HEK293 (cell line): Measurements from ENCODE around the gene RUFY4.
A peak's percentile ranks its signal among the peaks of the same experiment; 100 is the strongest.

Experiments used
- CTCF ChIA-PET: fragments of 350-600 bp; formaldehyde crosslinking; extraction: SDS; loops from one replicate; lab custom pipeline; 2021; ENCODE audit warnings: antibody characterized with exemption; lab: Yijun Ruan, JAX
- POLR2A ChIA-PET: fragments of 300-600 bp; formaldehyde crosslinking; extraction: SDS; loops from one replicate; lab custom pipeline; 2020; ENCODE audit warnings: antibody characterized with exemption, inconsistent platforms; lab: Yijun Ruan, JAX
- H3K27ac ChIP-seq: fragments of 200-500 bp; sonication (Bioruptor generic); 2 replicates; pipeline ENCODE4 v1.5.1; 2014; ENCODE audit warnings: low read depth, low read length, control low read depth, inconsistent platforms; ENCODE audit errors: extremely low read depth
- H3K36me3 ChIP-seq, 2 experiments: fragments of 200-500 bp in 1 of 2; sonication (Bioruptor generic) in 1 of 2; 1 replicate in 1 of 2; 2 replicates in 1 of 2; pipeline ENCODE4 v1.5.1; 2014 to 2017; ENCODE audit warnings: inconsistent platforms in 2 of 2, low read length in 2 of 2; ENCODE audit not compliant: control insufficient read depth in 2 of 2, insufficient read depth in 1 of 2
- H3K4me1 ChIP-seq: fragments of 200-500 bp; sonication (Bioruptor generic); 2 replicates; pipeline ENCODE4 v1.5.1; 2014; ENCODE audit warnings: mild to moderate bottlenecking, low read length, inconsistent platforms; ENCODE audit not compliant: control insufficient read depth, insufficient read depth
- H3K4me3 ChIP-seq: 2 replicates; pipeline ENCODE4 v1.5.1; 2011; ENCODE audit warnings: low read depth, mild to moderate bottlenecking, control low read depth, low read length, moderate library complexity
- H3K9me3 ChIP-seq: fragments of 200-500 bp; sonication (Bioruptor generic); 2 replicates; pipeline ENCODE4 v1.5.1; 2014; ENCODE audit warnings: low read depth, low read length, inconsistent platforms; ENCODE audit not compliant: control insufficient read depth, insufficient read depth
- EGR2 ChIP-seq: fragments of 450-650 bp; formaldehyde crosslinking; IDR thresholded peaks from 2 replicates; pipeline ENCODE4 v1.5.1; 2016; ENCODE audit warnings: low read depth, missing biosample characterization, missing genetic modification characterization
- HOXD13 ChIP-seq: sonication (generic); formaldehyde crosslinking; IDR thresholded peaks from 2 replicates; pipeline ENCODE4 v1.8.0; 2022; ENCODE audit warnings: missing genetic modification reagents, borderline replicate concordance
- OSR2 ChIP-seq: fragments of 450-650 bp; formaldehyde crosslinking; IDR thresholded peaks from 2 replicates; pipeline ENCODE4 v1.5.1; 2016; ENCODE audit warnings: missing biosample characterization, missing genetic modification characterization
- ZFP69B ChIP-seq: fragments of 450-650 bp; formaldehyde crosslinking; IDR thresholded peaks from 2 replicates; pipeline ENCODE4 v1.5.1; 2016; ENCODE audit warnings: missing biosample characterization, missing genetic modification characterization
- ZNF112 ChIP-seq: fragments of 450-650 bp; formaldehyde crosslinking; IDR thresholded peaks from 2 replicates; pipeline ENCODE4 v1.5.0; 2017; ENCODE audit warnings: missing biosample characterization, missing genetic modification characterization
- ZNF19 ChIP-seq: fragments of 450-650 bp; formaldehyde crosslinking; IDR thresholded peaks from 2 replicates; pipeline ENCODE4; 2016; ENCODE audit warnings: missing biosample characterization, missing genetic modification characterization, low read depth
- ZNF2 ChIP-seq: fragments of 450-650 bp; formaldehyde crosslinking; IDR thresholded peaks from 2 replicates; pipeline ENCODE4 v1.5.1; 2016; ENCODE audit warnings: missing biosample characterization, missing genetic modification characterization
- ZNF202 ChIP-seq: fragments of 450-650 bp; formaldehyde crosslinking; IDR thresholded peaks from 2 replicates; pipeline ENCODE4 v1.5.1; 2016; ENCODE audit warnings: missing biosample characterization, missing genetic modification characterization, borderline replicate concordance
- ZNF274 ChIP-seq, 2 experiments: fragments of 200-500 bp in 1 of 2; fragments of 450-650 bp in 1 of 2; sonication (Bioruptor generic) in 1 of 2; formaldehyde crosslinking in 1 of 2; IDR thresholded peaks; 2 replicates each; pipeline versions ENCODE4 v1.5.1 to v1.6.1; 2014 to 2016; ENCODE audit warnings: borderline replicate concordance in 1 of 2, inconsistent platforms in 1 of 2, low read length in 1 of 2, missing biosample characterization in 1 of 2, missing genetic modification characterization in 1 of 2
- ZNF37A ChIP-seq: fragments of 450-650 bp; IDR thresholded peaks from 2 replicates; pipeline ENCODE4 v1.5.1; 2018; ENCODE audit warnings: missing biosample characterization, missing genetic modification characterization
- ZNF394 ChIP-seq: fragments of 450-650 bp; formaldehyde crosslinking; IDR thresholded peaks from 2 replicates; pipeline ENCODE4 v1.5.1; 2016; ENCODE audit warnings: missing biosample characterization, missing genetic modification characterization, mild to moderate bottlenecking, moderate library complexity, borderline replicate concordance
- ZNF398 ChIP-seq: fragments of 450-650 bp; formaldehyde crosslinking; IDR thresholded peaks from 2 replicates; pipeline ENCODE4 v1.5.1; 2017; ENCODE audit warnings: missing biosample characterization, missing genetic modification characterization
- ZNF488 ChIP-seq: fragments of 450-650 bp; formaldehyde crosslinking; IDR thresholded peaks from 2 replicates; pipeline ENCODE4 v1.5.1; 2016; ENCODE audit warnings: missing biosample characterization, missing genetic modification characterization
- ZNF521 ChIP-seq: fragments of 450-650 bp; formaldehyde crosslinking; IDR thresholded peaks from 2 replicates; pipeline ENCODE4 v1.5.1; 2017; ENCODE audit warnings: missing biosample characterization, mild to moderate bottlenecking, missing genetic modification characterization
- ZNF596 ChIP-seq: fragments of 450-650 bp; IDR thresholded peaks from 2 replicates; pipeline ENCODE4 v1.5.0; 2018; ENCODE audit warnings: missing biosample characterization, mild to moderate bottlenecking, missing genetic modification characterization, moderate library complexity
- ZSCAN16 ChIP-seq: fragments of 450-650 bp; formaldehyde crosslinking; IDR thresholded peaks from 2 replicates; pipeline ENCODE4 v1.5.1; 2016; ENCODE audit warnings: missing biosample characterization, missing genetic modification characterization
- ZSCAN30 ChIP-seq: fragments of 450-650 bp; IDR thresholded peaks from 2 replicates; pipeline ENCODE4 v1.5.1; 2018; ENCODE audit warnings: missing biosample characterization, mild to moderate bottlenecking, missing genetic modification characterization, moderate library complexity
- TF ChIP-seq, protein P1 (sequence below): fragments of 450-650 bp; formaldehyde crosslinking; IDR thresholded peaks from 2 replicates; pipeline ENCODE4 v1.5.1; 2017; ENCODE audit warnings: missing biosample characterization, missing genetic modification characterization
- TF ChIP-seq, protein P2 (sequence below): fragments of 450-650 bp; formaldehyde crosslinking; IDR thresholded peaks from 2 replicates; pipeline ENCODE4 v1.5.1; 2016; ENCODE audit warnings: missing biosample characterization, missing genetic modification characterization
- TF ChIP-seq, protein P3 (sequence below): fragments of 450-650 bp; formaldehyde crosslinking; IDR thresholded peaks from 2 replicates; pipeline ENCODE4 v1.5.1; 2016; ENCODE audit warnings: missing biosample characterization, missing genetic modification characterization

RUFY4 gene

GRCh38 chr2:218030409-218031195 lies 38.5 kb upstream of the RUFY4 start:
- ChIA-PET POLR2A (no interaction called here), CTCF (interaction anchor here (2.8 kb wide), 1 partner anchor 245 kb away, joined by 16 read pairs; no protein-coding TSS in a partner anchor)
- H3K9me3 ChIP-seq: no peaks in the 10 kb centered on the region

DNA sequence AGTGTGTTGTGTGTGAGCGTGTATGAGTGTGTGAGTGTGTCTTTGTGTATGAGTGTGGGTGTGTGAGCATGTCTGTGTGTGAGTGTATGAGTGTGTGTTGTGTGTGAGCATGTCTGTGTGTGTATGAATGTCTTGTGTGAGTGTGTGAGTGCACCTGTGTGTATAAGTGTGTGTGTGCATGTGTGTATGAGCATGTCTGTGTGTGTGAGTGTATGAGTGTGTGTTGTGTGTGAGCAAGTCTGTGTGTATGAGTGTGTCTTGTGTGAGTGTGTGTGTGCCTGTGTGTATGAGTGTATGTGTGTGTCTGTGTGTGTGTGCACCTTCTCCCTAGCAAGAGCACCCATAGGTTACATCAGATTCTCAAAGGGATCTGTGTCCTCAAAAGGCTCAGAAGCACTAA lies 37.8 kb upstream of the RUFY4 start:
- H3K4me3 ChIP-seq: no peak overlapping the region
- TF ChIP-seq ZNF274 (IDR thresholded peaks at IDR 0.05; ENCODE audit: low read length) (no peak), ZNF274 (tag by site-specific recombination; IDR thresholded peaks at IDR 0.05; ENCODE audit: borderline replicate concordance) (peak; percentile 0; the same call in 1 of the 2 replicates), ZNF2 (tag by site-specific recombination) (no peak), ZNF596 (tag by site-specific recombination) (no peak)
- TF ChIP-seq, protein P1, sequence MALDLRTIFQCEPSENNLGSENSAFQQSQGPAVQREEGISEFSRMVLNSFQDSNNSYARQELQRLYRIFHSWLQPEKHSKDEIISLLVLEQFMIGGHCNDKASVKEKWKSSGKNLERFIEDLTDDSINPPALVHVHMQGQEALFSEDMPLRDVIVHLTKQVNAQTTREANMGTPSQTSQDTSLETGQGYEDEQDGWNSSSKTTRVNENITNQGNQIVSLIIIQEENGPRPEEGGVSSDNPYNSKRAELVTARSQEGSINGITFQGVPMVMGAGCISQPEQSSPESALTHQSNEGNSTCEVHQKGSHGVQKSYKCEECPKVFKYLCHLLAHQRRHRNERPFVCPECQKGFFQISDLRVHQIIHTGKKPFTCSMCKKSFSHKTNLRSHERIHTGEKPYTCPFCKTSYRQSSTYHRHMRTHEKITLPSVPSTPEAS: peak; percentile 93
- no peaks in the 10 kb centered on the region for H3K36me3 ChIP-seq
- H3K27ac ChIP-seq: no peak overlapping the region
- H3K9me3 ChIP-seq: no peaks in the 10 kb centered on the region
- ChIA-PET POLR2A (no interaction called here), CTCF (interaction anchor here (2.8 kb wide), 1 partner anchor 246 kb away, joined by 16 read pairs; no protein-coding TSS in a partner anchor)
- H3K4me1 ChIP-seq: no peaks in the 10 kb centered on the region

More at GRCh38 chr2:218030409-218031195, 38.5 kb upstream of the RUFY4 start:
- Histone ChIP-seq H3K27ac (no peak overlapping the region), H3K4me3 (no peak overlapping the region), H3K4me1 (no peaks in the 10 kb centered on the region), H3K36me3 (no peaks in the 10 kb centered on the region)
- TF ChIP-seq ZNF19 (tag by site-specific recombination): no peak
- 0 out of 2 replicates have a peak, but pooled peaks have one; percentile 36 for TF ChIP-seq ZNF521 (tag by site-specific recombination)
- TF ChIP-seq ZNF274 (IDR thresholded peaks at IDR 0.05; ENCODE audit: low read length): no peak
- TF ChIP-seq ZNF274 (tag by site-specific recombination; IDR thresholded peaks at IDR 0.05; ENCODE audit: borderline replicate concordance): no peak
- TF ChIP-seq, all 188 proteins: peak for 1

GRCh38 chr2:218031771-218032257 lies 37.2 kb upstream of the RUFY4 start:
- H3K36me3 ChIP-seq: no peaks in the 10 kb centered on the region
- CTCF ChIA-PET: interaction anchor here (0.8 to 2.8 kb wide), 3 partner anchors 12 to 246 kb away, joined by 3 to 16 read pairs (median 6); no protein-coding TSS in a partner anchor
- H3K9me3 ChIP-seq: no peaks in the 10 kb centered on the region
- H3K4me1 ChIP-seq: no peaks in the 10 kb centered on the region
- no peak for TF ChIP-seq ZSCAN30 (tag by site-specific recombination)
- TF ChIP-seq ZSCAN16: no peak
- TF ChIP-seq, protein P2, sequence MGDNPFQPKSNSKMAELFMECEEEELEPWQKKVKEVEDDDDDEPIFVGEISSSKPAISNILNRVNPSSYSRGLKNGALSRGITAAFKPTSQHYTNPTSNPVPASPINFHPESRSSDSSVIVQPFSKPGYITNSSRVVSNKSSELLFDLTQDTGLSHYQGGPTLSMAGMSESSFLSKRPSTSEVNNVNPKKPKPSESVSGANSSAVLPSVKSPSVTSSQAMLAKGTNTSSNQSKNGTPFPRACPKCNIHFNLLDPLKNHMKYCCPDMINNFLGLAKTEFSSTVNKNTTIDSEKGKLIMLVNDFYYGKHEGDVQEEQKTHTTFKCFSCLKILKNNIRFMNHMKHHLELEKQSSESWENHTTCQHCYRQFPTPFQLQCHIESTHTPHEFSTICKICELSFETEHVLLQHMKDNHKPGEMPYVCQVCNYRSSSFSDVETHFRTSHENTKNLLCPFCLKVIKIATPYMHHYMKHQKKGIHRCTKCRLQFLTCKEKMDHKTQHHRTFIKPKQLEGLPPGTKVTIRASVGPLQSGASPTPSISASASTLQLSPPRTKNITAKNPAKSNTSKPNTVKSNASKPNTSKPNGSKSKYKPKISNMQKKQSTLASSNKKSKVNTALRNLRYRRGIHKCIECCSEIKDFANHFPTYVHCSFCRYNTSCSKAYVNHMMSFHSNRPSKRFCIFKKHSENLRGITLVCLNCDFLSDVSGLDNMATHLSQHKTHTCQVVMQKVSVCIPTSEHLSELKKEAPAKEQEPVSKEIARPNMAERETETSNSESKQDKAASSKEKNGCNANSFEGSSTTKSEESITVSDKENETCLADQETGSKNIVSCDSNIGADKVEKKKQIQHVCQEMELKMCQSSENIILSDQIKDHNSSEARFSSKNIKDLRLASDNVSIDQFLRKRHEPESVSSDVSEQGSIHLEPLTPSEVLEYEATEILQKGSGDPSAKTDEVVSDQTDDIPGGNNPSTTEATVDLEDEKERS (tag by site-specific recombination): no peak
- TF ChIP-seq EGR2 (tag by site-specific recombination): no peak
- TF ChIP-seq, protein P3, sequence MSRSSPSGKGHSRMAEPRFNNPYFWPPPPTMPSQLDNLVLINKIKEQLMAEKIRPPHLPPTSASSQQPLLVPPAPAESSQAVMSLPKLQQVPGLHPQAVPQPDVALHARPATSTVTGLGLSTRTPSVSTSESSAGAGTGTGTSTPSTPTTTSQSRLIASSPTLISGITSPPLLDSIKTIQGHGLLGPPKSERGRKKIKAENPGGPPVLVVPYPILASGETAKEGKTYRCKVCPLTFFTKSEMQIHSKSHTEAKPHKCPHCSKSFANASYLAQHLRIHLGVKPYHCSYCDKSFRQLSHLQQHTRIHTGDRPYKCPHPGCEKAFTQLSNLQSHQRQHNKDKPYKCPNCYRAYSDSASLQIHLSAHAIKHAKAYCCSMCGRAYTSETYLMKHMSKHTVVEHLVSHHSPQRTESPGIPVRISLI (tag by site-specific recombination): no peak
- TF ChIP-seq ZNF2 (tag by site-specific recombination): no peak
- TF ChIP-seq ZNF394 (tag by site-specific recombination): no peak
- no peak for TF ChIP-seq OSR2
- TF ChIP-seq ZNF398 (tag by site-specific recombination): no peak
- no peak for TF ChIP-seq ZNF37A (tag by site-specific recombination)
- TF ChIP-seq ZNF488 (tag by site-specific recombination): no peak
- no peak for TF ChIP-seq ZNF112 (tag by site-specific recombination)
- no peak for TF ChIP-seq HOXD13
- TF ChIP-seq ZNF202: no peak
- TF ChIP-seq ZFP69B (tag by site-specific recombination): no peak
- H3K27ac ChIP-seq: no peak overlapping the region
- POLR2A ChIA-PET: no interaction called here
- no peak overlapping the region for H3K4me3 ChIP-seq
